Measurements from ENCODE around the gene TENM4. TPM values are rescaled to one million over a fixed set of nuclear protein-coding genes. Genes with fewer than 3 reads are reported as not detected.

TENM4 gene
- total RNA-seq, 2 experiments from 2014 or later, result not detected

DNA sequence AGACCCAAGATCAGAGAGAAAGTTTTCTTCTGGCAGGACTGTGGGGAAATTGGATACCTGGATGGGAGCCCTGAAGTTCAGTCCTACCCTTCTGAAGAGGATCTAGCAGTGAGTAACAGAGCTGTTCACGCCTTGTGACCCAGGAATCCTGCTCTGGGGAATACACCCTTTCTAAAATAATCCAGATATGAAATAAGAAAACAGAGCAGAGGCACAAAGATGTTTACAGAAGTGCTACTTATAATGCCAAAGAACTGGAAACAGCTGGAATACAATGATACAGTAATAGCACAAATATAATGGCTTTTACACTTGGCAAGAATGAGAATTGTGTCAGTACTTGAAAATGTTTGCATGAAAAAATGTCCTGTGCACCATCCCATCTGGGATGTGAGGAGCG, 562.2 kb downstream of the TENM4 start:
- POLR2A ChIA-PET, result no interaction called here
- CTCF ChIA-PET (ENCODE audit: unreplicated experiment), result no interaction called here
- BruUV-seq (replicated peaks), result no TSS peak
- Histone ChIP-seq H3K9me3 (ENCODE audit: low read length) (no peaks in the 10 kb centered on the region), H3K27ac (ENCODE audit: low read depth, low read length, poor library complexity, severe bottlenecking) (no peak overlapping the region), H3K36me3 (ENCODE audit: insufficient read depth, low read length) (no peaks in the 10 kb centered on the region), H3K9me2 (ENCODE audit: insufficient read depth, low read length) (no peaks in the 10 kb centered on the region), H4K20me1 (ENCODE audit: insufficient read depth, low read length) (no peaks in the 10 kb centered on the region), H3K4me1 (ENCODE audit: insufficient read depth, low read length, poor library complexity, severe bottlenecking) (no peaks in the 10 kb centered on the region), H3K79me2 (ENCODE audit: insufficient read depth, low read depth, low read length) (no peaks in the 10 kb centered on the region), H3K4me3 (ENCODE audit: low read depth, low read length, poor library complexity, severe bottlenecking) (no peak overlapping the region), H2AFZ (ENCODE audit: low read length) (no peak overlapping the region), H3K4me2 (ENCODE audit: low read length) (no peak overlapping the region)
- TF ChIP-seq EZH2phosphoT487 (IDR thresholded peaks at IDR 0.05; ENCODE audit: borderline replicate concordance, low read depth, low read length), result no peak
- TF ChIP-seq, protein P1, sequence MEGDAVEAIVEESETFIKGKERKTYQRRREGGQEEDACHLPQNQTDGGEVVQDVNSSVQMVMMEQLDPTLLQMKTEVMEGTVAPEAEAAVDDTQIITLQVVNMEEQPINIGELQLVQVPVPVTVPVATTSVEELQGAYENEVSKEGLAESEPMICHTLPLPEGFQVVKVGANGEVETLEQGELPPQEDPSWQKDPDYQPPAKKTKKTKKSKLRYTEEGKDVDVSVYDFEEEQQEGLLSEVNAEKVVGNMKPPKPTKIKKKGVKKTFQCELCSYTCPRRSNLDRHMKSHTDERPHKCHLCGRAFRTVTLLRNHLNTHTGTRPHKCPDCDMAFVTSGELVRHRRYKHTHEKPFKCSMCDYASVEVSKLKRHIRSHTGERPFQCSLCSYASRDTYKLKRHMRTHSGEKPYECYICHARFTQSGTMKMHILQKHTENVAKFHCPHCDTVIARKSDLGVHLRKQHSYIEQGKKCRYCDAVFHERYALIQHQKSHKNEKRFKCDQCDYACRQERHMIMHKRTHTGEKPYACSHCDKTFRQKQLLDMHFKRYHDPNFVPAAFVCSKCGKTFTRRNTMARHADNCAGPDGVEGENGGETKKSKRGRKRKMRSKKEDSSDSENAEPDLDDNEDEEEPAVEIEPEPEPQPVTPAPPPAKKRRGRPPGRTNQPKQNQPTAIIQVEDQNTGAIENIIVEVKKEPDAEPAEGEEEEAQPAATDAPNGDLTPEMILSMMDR (conservative IDR thresholded peaks at IDR 0.05; ENCODE audit: low read length), result no peak
- intact Hi-C loops (cut with micrococcal nuclease; ENCODE audit: unreplicated experiment), result no loop called here
- no peak for DNase-seq (ENCODE audit: low spot score)

DNA sequence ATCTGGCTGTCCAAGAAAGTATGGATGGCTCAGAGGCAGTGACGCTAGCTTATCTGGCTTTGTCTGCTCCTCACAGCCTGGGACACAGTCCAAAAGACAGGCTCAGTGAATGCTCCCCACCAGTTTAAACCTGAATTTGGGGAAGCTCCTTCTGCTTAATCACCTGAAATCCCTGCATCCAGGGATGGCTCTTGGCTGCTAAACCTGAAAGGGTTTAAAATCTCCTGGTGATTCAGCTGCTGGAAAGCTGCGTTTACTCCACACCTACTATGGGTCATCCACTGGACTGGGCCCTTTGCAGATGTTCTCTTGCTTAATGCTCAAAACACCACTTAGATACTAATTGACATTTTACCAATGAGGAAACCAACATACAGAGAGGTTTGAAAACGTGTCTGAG, 564.2 kb downstream of the TENM4 start:
- no peak for DNase-seq (ENCODE audit: low spot score)
- Histone ChIP-seq H3K9me2 (ENCODE audit: insufficient read depth, low read length) (no peaks in the 10 kb centered on the region), H3K79me2 (ENCODE audit: insufficient read depth, low read depth, low read length) (no peaks in the 10 kb centered on the region), H3K4me3 (ENCODE audit: low read depth, low read length, poor library complexity, severe bottlenecking) (no peak overlapping the region), H2AFZ (ENCODE audit: low read length) (no peak overlapping the region), H3K4me1 (ENCODE audit: insufficient read depth, low read length, poor library complexity, severe bottlenecking) (no peaks in the 10 kb centered on the region), H3K36me3 (ENCODE audit: insufficient read depth, low read length) (no peaks in the 10 kb centered on the region), H3K4me2 (ENCODE audit: low read length) (no peak overlapping the region), H4K20me1 (ENCODE audit: insufficient read depth, low read length) (no peaks in the 10 kb centered on the region), H3K27ac (ENCODE audit: low read depth, low read length, poor library complexity, severe bottlenecking) (no peak overlapping the region), H3K9me3 (ENCODE audit: low read length) (no peaks in the 10 kb centered on the region)
- intact Hi-C loops (cut with micrococcal nuclease; ENCODE audit: unreplicated experiment), result no loop called here
- ChIA-PET POLR2A (no interaction called here), CTCF (ENCODE audit: unreplicated experiment) (no interaction called here)
- BruUV-seq (replicated peaks), result no TSS peak
- TF ChIP-seq EZH2phosphoT487 (IDR thresholded peaks at IDR 0.05; ENCODE audit: borderline replicate concordance, low read depth, low read length), result no peak
- TF ChIP-seq, protein P1 (conservative IDR thresholded peaks at IDR 0.05; ENCODE audit: low read length), result no peak

DNA sequence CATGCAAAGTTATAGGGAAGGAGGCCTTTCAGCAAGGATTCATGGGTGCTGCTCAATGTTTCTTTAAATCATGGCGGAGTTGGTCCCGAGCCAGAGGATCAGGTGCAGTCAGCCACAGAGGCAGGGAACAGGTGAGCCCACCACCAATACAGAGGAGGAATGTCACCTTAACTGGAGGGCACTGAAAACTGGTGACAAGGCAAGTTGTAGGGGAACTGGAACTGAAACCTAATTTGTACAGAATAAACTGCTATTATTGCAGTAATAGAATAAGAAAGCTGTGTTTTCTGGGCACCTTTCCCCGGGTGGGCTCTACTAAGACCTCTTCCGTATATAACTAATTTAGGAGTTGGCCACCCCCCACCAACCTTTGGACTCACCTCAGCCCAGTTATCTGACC, 570.2 kb downstream of the TENM4 start:
- intact Hi-C loops (cut with micrococcal nuclease; ENCODE audit: unreplicated experiment), result no loop called here
- no peaks in the 10 kb centered on the region for H3K9me2 ChIP-seq (ENCODE audit: insufficient read depth, low read length)
- H4K20me1 ChIP-seq (ENCODE audit: insufficient read depth, low read length), result no peaks in the 10 kb centered on the region
- no peak for DNase-seq (ENCODE audit: low spot score)
- H3K79me2 ChIP-seq (ENCODE audit: insufficient read depth, low read depth, low read length), result no peaks in the 10 kb centered on the region
- H2AFZ ChIP-seq (ENCODE audit: low read length), result no peak overlapping the region
- no peak overlapping the region for H3K4me2 ChIP-seq (ENCODE audit: low read length)
- ChIA-PET CTCF (ENCODE audit: unreplicated experiment) (no interaction called here), POLR2A (no interaction called here)
- H3K27ac ChIP-seq (ENCODE audit: low read depth, low read length, poor library complexity, severe bottlenecking), result no peak overlapping the region
- no TSS peak for BruUV-seq (replicated peaks)
- H3K4me1 ChIP-seq (ENCODE audit: insufficient read depth, low read length, poor library complexity, severe bottlenecking), result no peaks in the 10 kb centered on the region
- TF ChIP-seq, protein P1 (conservative IDR thresholded peaks at IDR 0.05; ENCODE audit: low read length), result no peak
- no peak overlapping the region for H3K4me3 ChIP-seq (ENCODE audit: low read depth, low read length, poor library complexity, severe bottlenecking)
- H3K9me3 ChIP-seq (ENCODE audit: low read length), result no peaks in the 10 kb centered on the region
- H3K36me3 ChIP-seq (ENCODE audit: insufficient read depth, low read length), result no peaks in the 10 kb centered on the region
